WTC11 (cell line): ENCODE data around the gene CCDC57. TPM values are rescaled to one million over a fixed set of nuclear protein-coding genes. Genes with fewer than 3 reads are reported as not detected.

Source experiments
- ATAC-seq: fragments of 200-7000 bp; cut with Tn5 transposase; 2 replicates; pipeline ENCODE4 v1.10.0; 2021; ENCODE audit warnings: mild to moderate bottlenecking, moderate library complexity
- CTCF ChIA-PET: fragments of 300-600 bp; sonication (Branson Sonifier 250); formaldehyde crosslinking; loops from one replicate; lab custom pipeline; 2021; ENCODE audit warnings: antibody characterized with exemption; lab: Charles Lee
- POLR2A ChIA-PET: fragments of 350-600 bp; sonication (Branson Sonifier 250); formaldehyde crosslinking; loops from one replicate; lab custom pipeline; 2021; ENCODE audit warnings: antibody characterized with exemption; lab: Charles Lee
- DNase-seq: peaks from one replicate; pipeline ENCODE4 v3.0.0; 2021; ENCODE audit warnings: low spot score
- H3K27ac Mint-ChIP-seq: 2 replicates; pipeline ENCODE4 v1.8.0; 2021; ENCODE audit warnings: mixed read lengths
- H3K27me3 Mint-ChIP-seq: 2 replicates; pipeline ENCODE4 v1.8.0; 2021; ENCODE audit warnings: low read depth, mild to moderate bottlenecking, moderate library complexity, mixed read lengths
- H3K36me3 Mint-ChIP-seq: 2 replicates; pipeline ENCODE4 v1.8.0; 2021; ENCODE audit warnings: mixed read lengths
- H3K4me1 Mint-ChIP-seq: 2 replicates; pipeline ENCODE4 v1.8.0; 2022; ENCODE audit warnings: mixed read lengths
- H3K4me3 Mint-ChIP-seq: 2 replicates; pipeline ENCODE4 v1.8.0; 2021; ENCODE audit warnings: mild to moderate bottlenecking, moderate library complexity, mixed read lengths
- H3K9me3 Mint-ChIP-seq: 2 replicates; pipeline ENCODE4 v1.8.0; 2021; ENCODE audit warnings: mixed read lengths
- EMX1 ChIP-seq: fragments of 250-450 bp; sonication (Bioruptor Pico); IDR thresholded peaks from 2 replicates; pipeline ENCODE4 v1.8.0; 2021; ENCODE audit warnings: mild to moderate bottlenecking
- HMGA2 ChIP-seq: fragments of 250-450 bp; sonication (Bioruptor Pico); IDR thresholded peaks from 2 replicates; pipeline ENCODE4 v1.4.0; 2021; ENCODE audit warnings: mild to moderate bottlenecking, moderate library complexity
- IRF2 ChIP-seq: sonication (generic); formaldehyde crosslinking; IDR thresholded peaks from 2 replicates; pipeline ENCODE4 v1.8.0; 2022; ENCODE audit warnings: low read depth, missing genetic modification reagents, borderline replicate concordance
- NFE2L1 ChIP-seq: sonication (generic); formaldehyde crosslinking; IDR thresholded peaks from 2 replicates; pipeline ENCODE4 v1.8.1; 2023; ENCODE audit warnings: missing genetic modification reagents
- NR1H2 ChIP-seq: sonication (generic); formaldehyde crosslinking; IDR thresholded peaks from 2 replicates; pipeline ENCODE4 v1.9.0; 2021; ENCODE audit warnings: mild to moderate bottlenecking, moderate library complexity, missing genetic modification reagents
- RELA ChIP-seq: sonication (generic); formaldehyde crosslinking; IDR thresholded peaks from 2 replicates; pipeline ENCODE4 v1.8.1; 2022; ENCODE audit warnings: missing genetic modification reagents, mild to moderate bottlenecking, borderline replicate concordance
- TCF7 ChIP-seq: sonication (generic); formaldehyde crosslinking; IDR thresholded peaks from 2 replicates; pipeline ENCODE4 v1.8.0; 2022; ENCODE audit warnings: mild to moderate bottlenecking, low read depth, missing genetic modification reagents, moderate library complexity
- ZNF121 ChIP-seq: sonication (generic); formaldehyde crosslinking; IDR thresholded peaks from 2 replicates; pipeline ENCODE4 v1.8.0; 2023; ENCODE audit warnings: missing genetic modification reagents
- ZNF416 ChIP-seq: fragments of 250-450 bp; sonication (Bioruptor Pico); IDR thresholded peaks from 2 replicates; pipeline ENCODE4 v1.9.0; 2021; ENCODE audit warnings: mild to moderate bottlenecking, inconsistent platforms
- total RNA-seq: library from RNA; stranded (reverse); gene quantifications from 3 replicates; pipeline ENCODE4 v1.2.3, GENCODE V29; 2021
- TF ChIP-seq, protein P1 (sequence below): fragments of 250-450 bp; sonication (Bioruptor Pico); conservative IDR thresholded peaks from 2 replicates; pipeline ENCODE4 v1.9.0; 2021; ENCODE audit warnings: mild to moderate bottlenecking
- TF ChIP-seq, protein P2 (sequence below): sonication (generic); formaldehyde crosslinking; IDR thresholded peaks from 2 replicates; pipeline ENCODE4 v1.8.1; 2022; ENCODE audit warnings: mild to moderate bottlenecking, moderate library complexity, missing genetic modification reagents
- TF ChIP-seq, protein P3 (sequence below): sonication (generic); formaldehyde crosslinking; IDR thresholded peaks from 2 replicates; pipeline ENCODE4 v1.8.1; 2022; ENCODE audit warnings: missing genetic modification reagents, borderline replicate concordance
- TF ChIP-seq, protein P4 (sequence below): fragments of 250-450 bp; sonication (Bioruptor Pico); IDR thresholded peaks from 2 replicates; pipeline ENCODE4 v2.1.2; 2022; ENCODE audit warnings: mild to moderate bottlenecking, moderate library complexity
- TF ChIP-seq, protein P5 (sequence below): sonication (generic); formaldehyde crosslinking; IDR thresholded peaks from 2 replicates; pipeline ENCODE4 v1.8.0; 2023; ENCODE audit warnings: mild to moderate bottlenecking, missing genetic modification reagents
- TF ChIP-seq, protein P6 (sequence below): sonication (generic); formaldehyde crosslinking; IDR thresholded peaks from 2 replicates; pipeline ENCODE4 v1.8.1; 2023; ENCODE audit warnings: mild to moderate bottlenecking, missing genetic modification reagents

Gene CCDC57
- total RNA-seq, 1 experiment from 2014 or later = 20.0 TPM

DNA sequence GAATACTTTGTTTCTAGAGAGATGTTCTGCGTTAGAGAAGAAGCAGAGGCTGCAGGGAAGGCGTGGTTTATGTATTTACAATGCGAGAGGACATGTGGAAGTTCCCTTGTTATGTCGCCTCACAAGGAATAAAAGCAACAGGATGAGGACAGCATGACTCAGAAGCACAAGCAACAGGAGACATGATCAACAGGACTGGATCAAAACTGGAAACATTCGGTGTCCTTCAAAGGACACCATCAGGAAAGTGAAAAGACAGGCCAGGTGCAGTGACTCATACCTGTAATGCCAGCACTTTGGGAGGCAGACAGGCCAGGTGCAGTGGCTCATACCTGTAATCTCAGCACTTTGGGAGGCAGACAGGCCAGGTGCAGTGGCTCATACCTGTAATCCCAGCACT lies 52.6 kb downstream of the CCDC57 start:
- ATAC-seq (no peak), DNase-seq (no peak)
- Mint-ChIP-seq H3K4me3 (no peak overlapping the region), H3K27ac (no peak overlapping the region)
- CTCF ChIA-PET = no interaction called here
- TF ChIP-seq, protein P1, sequence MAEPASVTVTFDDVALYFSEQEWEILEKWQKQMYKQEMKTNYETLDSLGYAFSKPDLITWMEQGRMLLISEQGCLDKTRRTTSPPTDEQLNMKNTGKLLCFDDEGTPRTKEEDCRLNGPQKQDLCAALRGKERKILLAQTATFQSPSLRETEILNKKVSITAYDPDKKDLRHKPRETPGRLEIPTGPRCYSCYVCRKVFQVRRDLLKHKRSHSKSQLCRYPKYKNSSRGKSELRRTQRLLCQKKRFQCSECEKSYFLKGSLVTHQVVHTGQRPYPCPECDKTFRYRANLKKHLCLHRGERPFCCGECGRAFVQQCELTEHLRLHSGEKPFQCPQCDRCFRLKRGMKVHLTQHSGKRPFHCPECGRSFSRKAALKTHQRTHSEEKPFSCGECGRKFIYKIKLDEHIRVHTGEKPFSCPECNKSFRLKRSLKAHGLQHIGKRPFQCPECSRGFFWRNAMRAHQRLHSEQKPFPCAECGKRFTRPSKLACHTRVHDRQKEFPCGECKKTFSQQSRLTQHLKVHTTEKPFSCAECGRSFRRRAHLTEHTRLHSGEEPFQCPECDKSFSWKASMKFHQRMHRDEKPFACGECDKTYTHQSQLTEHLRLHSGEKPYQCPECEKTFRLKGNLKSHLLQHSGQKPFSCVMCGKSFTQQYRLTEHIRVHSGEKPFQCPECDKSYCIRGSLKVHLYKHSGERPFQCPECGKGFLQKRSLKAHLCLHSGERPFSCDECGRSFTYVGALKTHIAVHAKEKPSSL (CRISPR knock-in tag) = no peak
- TF ChIP-seq, protein P2, sequence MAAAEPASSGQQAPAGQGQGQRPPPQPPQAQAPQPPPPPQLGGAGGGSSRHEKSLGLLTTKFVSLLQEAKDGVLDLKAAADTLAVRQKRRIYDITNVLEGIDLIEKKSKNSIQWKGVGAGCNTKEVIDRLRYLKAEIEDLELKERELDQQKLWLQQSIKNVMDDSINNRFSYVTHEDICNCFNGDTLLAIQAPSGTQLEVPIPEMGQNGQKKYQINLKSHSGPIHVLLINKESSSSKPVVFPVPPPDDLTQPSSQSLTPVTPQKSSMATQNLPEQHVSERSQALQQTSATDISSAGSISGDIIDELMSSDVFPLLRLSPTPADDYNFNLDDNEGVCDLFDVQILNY (CRISPR knock-in tag) = no peak
- TF ChIP-seq, protein P3, sequence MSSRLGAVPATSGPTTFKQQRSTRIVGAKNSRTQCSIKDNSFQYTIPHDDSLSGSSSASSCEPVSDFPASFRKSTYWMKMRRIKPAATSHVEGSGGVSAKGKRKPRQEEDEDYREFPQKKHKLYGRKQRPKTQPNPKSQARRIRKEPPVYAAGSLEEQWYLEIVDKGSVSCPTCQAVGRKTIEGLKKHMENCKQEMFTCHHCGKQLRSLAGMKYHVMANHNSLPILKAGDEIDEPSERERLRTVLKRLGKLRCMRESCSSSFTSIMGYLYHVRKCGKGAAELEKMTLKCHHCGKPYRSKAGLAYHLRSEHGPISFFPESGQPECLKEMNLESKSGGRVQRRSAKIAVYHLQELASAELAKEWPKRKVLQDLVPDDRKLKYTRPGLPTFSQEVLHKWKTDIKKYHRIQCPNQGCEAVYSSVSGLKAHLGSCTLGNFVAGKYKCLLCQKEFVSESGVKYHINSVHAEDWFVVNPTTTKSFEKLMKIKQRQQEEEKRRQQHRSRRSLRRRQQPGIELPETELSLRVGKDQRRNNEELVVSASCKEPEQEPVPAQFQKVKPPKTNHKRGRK (CRISPR knock-in tag) = no peak
- TF ChIP-seq NFE2L1 = no peak
- TF ChIP-seq, protein P4, sequence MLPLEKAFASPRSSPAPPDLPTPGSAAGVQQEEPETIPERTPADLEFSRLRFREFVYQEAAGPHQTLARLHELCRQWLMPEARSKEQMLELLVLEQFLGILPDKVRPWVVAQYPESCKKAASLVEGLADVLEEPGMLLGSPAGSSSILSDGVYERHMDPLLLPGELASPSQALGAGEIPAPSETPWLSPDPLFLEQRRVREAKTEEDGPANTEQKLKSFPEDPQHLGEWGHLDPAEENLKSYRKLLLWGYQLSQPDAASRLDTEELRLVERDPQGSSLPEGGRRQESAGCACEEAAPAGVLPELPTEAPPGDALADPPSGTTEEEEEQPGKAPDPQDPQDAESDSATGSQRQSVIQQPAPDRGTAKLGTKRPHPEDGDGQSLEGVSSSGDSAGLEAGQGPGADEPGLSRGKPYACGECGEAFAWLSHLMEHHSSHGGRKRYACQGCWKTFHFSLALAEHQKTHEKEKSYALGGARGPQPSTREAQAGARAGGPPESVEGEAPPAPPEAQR (CRISPR knock-in tag) = no peak
- no peak for TF ChIP-seq EMX1 (CRISPR knock-in tag)
- TF ChIP-seq, protein P5, sequence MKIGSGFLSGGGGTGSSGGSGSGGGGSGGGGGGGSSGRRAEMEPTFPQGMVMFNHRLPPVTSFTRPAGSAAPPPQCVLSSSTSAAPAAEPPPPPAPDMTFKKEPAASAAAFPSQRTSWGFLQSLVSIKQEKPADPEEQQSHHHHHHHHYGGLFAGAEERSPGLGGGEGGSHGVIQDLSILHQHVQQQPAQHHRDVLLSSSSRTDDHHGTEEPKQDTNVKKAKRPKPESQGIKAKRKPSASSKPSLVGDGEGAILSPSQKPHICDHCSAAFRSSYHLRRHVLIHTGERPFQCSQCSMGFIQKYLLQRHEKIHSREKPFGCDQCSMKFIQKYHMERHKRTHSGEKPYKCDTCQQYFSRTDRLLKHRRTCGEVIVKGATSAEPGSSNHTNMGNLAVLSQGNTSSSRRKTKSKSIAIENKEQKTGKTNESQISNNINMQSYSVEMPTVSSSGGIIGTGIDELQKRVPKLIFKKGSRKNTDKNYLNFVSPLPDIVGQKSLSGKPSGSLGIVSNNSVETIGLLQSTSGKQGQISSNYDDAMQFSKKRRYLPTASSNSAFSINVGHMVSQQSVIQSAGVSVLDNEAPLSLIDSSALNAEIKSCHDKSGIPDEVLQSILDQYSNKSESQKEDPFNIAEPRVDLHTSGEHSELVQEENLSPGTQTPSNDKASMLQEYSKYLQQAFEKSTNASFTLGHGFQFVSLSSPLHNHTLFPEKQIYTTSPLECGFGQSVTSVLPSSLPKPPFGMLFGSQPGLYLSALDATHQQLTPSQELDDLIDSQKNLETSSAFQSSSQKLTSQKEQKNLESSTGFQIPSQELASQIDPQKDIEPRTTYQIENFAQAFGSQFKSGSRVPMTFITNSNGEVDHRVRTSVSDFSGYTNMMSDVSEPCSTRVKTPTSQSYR (CRISPR knock-in tag) = no peak
- TF ChIP-seq, protein P6, sequence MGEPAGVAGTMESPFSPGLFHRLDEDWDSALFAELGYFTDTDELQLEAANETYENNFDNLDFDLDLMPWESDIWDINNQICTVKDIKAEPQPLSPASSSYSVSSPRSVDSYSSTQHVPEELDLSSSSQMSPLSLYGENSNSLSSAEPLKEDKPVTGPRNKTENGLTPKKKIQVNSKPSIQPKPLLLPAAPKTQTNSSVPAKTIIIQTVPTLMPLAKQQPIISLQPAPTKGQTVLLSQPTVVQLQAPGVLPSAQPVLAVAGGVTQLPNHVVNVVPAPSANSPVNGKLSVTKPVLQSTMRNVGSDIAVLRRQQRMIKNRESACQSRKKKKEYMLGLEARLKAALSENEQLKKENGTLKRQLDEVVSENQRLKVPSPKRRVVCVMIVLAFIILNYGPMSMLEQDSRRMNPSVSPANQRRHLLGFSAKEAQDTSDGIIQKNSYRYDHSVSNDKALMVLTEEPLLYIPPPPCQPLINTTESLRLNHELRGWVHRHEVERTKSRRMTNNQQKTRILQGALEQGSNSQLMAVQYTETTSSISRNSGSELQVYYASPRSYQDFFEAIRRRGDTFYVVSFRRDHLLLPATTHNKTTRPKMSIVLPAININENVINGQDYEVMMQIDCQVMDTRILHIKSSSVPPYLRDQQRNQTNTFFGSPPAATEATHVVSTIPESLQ (CRISPR knock-in tag) = no peak
- no peak for TF ChIP-seq HMGA2 (CRISPR knock-in tag)
- no peak for TF ChIP-seq NR1H2 (CRISPR knock-in tag)
- no peak for TF ChIP-seq RELA (CRISPR knock-in tag)
- no peak for TF ChIP-seq ZNF416
- no peak for TF ChIP-seq TCF7 (CRISPR knock-in tag)
- TF ChIP-seq IRF2 (CRISPR knock-in tag) = no peak
- TF ChIP-seq, all 79 proteins: peak for 0
- no peaks in the 10 kb centered on the region for H3K9me3 Mint-ChIP-seq
- peaks cover 5% of the 10 kb centered on the region for H3K36me3 Mint-ChIP-seq
- POLR2A ChIA-PET = no interaction called here
- H3K27me3 Mint-ChIP-seq = peaks cover 4% of the 10 kb centered on the region; the same call in 1 of the 2 replicates
- no peaks in the 10 kb centered on the region for H3K4me1 Mint-ChIP-seq

DNA sequence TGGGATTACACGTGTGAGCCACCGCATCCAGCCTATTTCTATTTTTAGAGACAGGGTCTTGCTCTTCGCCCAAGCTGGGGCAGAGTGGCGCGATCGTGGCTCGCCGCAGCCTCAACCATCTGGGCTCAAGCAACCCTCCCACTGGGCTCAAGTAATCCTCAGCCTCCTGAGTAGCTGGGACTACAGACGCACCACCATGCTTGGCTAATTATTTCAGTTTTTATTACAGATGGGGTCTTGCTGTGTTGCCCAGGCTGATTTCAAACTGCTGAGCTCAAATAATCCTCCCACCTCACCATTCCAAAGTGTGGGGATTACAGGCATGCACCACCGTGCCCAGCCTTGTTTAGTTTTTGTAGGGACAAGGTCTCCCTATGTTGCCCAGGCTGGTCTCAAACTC lies 53.8 kb downstream of the CCDC57 start:
- Mint-ChIP-seq H3K27me3 (no peaks in the 10 kb centered on the region), H3K27ac (no peak overlapping the region), H3K9me3 (no peaks in the 10 kb centered on the region)
- CTCF ChIA-PET = interaction anchor here (0.6 to 2.9 kb wide), 5 partner anchors 45 to 212 kb away, joined by 3 to 19 read pairs (median 6); partner anchors contain the start of genes DCXR and RAC3
- TF ChIP-seq, protein P3 (CRISPR knock-in tag) = no peak
- TF ChIP-seq ZNF121 (CRISPR knock-in tag) = peak; percentile 73
- TF ChIP-seq, all 79 proteins: peak for 1
- Mint-ChIP-seq H3K4me1 (no peaks in the 10 kb centered on the region), H3K4me3 (no peak overlapping the region), H3K36me3 (peaks cover 5% of the 10 kb centered on the region)
- POLR2A ChIA-PET = no interaction called here
- DNase-seq (no peak), ATAC-seq (no peak)
